GM19452 (cell line): ENCODE results near the gene C14orf180.

ENCODE experiments used
- ATAC-seq: cut with Tn5 transposase; IDR thresholded peaks from one replicate; pipeline ENCODE4 v1.9.1; 2021; ENCODE audit not compliant: unreplicated experiment

C14orf180 gene

GRCh38 chr14:104579507-104579906 lies at the start of gene C14orf180:
Gene C14orf180, plus strand, starts transcription at chr14:104579764. Its CDS starts 6,667 bp downstream, at chr14:104586431.
- no peak for ATAC-seq

- no peak for ATAC-seq
Measured at GRCh38 chr14:104530646-104531045, 48.9 kb upstream of the C14orf180 start.

- ATAC-seq = no peak
Measured at GRCh38 chr14:104531421-104532190, 48.0 kb upstream of the C14orf180 start.

GRCh38 chr14:104532191-104532555 lies 47.4 kb upstream of the C14orf180 start:
- no peak for ATAC-seq

GRCh38 chr14:104534036-104534435 lies 45.5 kb upstream of the C14orf180 start:
- no peak for ATAC-seq

- ATAC-seq = no peak
Measured at GRCh38 chr14:104536942-104537612, 42.5 kb upstream of the C14orf180 start.

- no peak for ATAC-seq
Measured at GRCh38 chr14:104537613-104537988, 42.0 kb upstream of the C14orf180 start.

- ATAC-seq = no peak
Measured at GRCh38 chr14:104541905-104542465, 37.6 kb upstream of the C14orf180 start.

GRCh38 chr14:104542871-104543830 lies 36.4 kb upstream of the C14orf180 start:
- no peak for ATAC-seq

- ATAC-seq = no peak
Measured at GRCh38 chr14:104544362-104544961, 35.1 kb upstream of the C14orf180 start.

GRCh38 chr14:104545151-104545941 lies 34.2 kb upstream of the C14orf180 start:
- no peak for ATAC-seq

- ATAC-seq = no peak
Measured at GRCh38 chr14:104545942-104546501, 33.5 kb upstream of the C14orf180 start.

- ATAC-seq = no peak
Measured at GRCh38 chr14:104546591-104547309, 32.8 kb upstream of the C14orf180 start.

GRCh38 chr14:104547310-104547997 lies 32.1 kb upstream of the C14orf180 start:
- no peak for ATAC-seq

- no peak for ATAC-seq
Measured at GRCh38 chr14:104547998-104548700, 31.4 kb upstream of the C14orf180 start.

- no peak for ATAC-seq
Measured at GRCh38 chr14:104548802-104549535, 30.6 kb upstream of the C14orf180 start.
